Measurements from ENCODE around the gene CD247.

- no peak for TF ChIP-seq CTCF (IDR thresholded peaks at IDR 0.05)
- no peak for TF ChIP-seq POLR2A (IDR thresholded peaks at IDR 0.05)
Observed at GRCh38 chr1:167483790-167484189, 34.5 kb downstream of the CD247 start.

Measured in thyroid gland (tissue), 4 donors.